Activated effector memory CD4-positive, alpha-beta T cell treated with Interleukin-2 at 50 U/mL for 16 hours (primary cell): ENCODE measurements around the gene KRT78.
A peak's percentile ranks its signal among the peaks of the same experiment; 100 is the strongest.
"Not testable (repeated sequence)": the region's sequence is repeated elsewhere in the genome, so short reads cannot be mapped to it uniquely, and the experiment has no call there.

Source experiments
- DNase-seq: peaks from one replicate; pipeline ENCODE4 v3.0.0-alpha.2; 2020

Gene KRT78, protein sequence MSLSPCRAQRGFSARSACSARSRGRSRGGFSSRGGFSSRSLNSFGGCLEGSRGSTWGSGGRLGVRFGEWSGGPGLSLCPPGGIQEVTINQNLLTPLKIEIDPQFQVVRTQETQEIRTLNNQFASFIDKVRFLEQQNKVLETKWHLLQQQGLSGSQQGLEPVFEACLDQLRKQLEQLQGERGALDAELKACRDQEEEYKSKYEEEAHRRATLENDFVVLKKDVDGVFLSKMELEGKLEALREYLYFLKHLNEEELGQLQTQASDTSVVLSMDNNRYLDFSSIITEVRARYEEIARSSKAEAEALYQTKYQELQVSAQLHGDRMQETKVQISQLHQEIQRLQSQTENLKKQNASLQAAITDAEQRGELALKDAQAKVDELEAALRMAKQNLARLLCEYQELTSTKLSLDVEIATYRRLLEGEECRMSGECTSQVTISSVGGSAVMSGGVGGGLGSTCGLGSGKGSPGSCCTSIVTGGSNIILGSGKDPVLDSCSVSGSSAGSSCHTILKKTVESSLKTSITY

GRCh38 chr12:52848661-52849255, at the start of gene KRT78:
KRT78 (minus strand) TSS chr12:52848994; CDS start chr12:52848930, 64 bp downstream.
- no peak for DNase-seq

DNA sequence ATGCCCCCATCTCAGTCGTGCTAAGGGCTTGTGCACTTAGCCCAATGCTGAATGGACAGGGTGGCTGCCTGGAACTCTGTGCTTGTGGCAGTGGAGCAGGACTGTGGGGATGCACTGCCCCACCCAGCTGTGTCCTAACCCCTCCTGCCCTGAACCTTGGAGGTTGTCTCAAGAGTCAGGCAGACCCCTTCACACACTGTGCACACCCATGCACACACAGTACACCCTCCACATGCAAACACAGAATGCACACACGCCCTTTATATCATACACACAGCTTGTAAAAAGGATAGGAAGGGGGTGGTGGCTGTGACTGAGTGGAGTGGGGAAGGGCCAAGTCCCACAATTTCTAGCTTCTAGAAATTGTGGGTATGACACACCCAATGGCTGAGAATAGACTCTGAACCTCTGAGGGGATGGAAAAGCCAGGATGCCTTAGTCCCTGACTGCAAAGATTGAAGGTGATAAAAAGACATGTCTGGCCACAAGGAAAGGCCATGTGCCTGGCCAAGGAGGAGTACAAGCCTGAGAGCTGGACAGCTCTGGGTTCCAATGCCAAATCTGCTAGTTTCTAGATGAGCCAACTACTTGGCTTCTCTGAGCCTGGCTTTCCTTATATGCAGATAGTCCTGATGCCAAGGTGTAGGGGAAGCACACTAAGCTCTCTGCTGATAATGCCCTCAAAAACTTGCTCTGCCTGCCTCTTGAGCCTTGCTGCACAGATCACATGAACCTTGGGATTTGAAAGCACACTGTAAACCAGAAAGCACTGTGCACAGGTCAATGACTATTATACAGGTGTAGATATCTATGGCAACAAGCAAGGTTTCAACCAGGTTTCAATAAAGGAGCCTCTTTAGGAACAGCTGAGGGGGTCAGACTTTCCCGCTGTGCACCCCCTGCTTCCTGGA, 47.7 kb upstream of the KRT78 start:
- DNase-seq, result no peak

GRCh38 chr12:52895726-52896189, 47.0 kb upstream of the KRT78 start:
- DNase-seq, result no peak

DNA sequence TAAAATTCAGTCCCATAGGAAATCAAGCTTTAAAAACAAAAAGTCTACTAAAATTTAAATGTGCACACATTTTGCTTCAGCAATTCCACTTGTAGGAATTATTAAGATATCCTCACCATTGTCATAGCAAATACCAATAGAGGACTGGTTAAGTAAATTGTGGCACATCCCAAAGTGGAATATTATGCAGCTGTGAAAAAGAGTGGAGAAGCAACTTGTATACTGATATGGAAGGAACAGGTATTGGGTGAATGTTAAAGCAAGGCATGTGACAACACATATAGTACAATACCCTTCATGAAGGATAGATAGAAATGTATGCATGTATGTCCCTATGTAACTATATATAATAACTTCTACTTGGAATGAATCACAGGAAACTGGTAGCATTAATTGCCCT, 44.2 kb upstream of the KRT78 start:
- no peak for DNase-seq

DNA sequence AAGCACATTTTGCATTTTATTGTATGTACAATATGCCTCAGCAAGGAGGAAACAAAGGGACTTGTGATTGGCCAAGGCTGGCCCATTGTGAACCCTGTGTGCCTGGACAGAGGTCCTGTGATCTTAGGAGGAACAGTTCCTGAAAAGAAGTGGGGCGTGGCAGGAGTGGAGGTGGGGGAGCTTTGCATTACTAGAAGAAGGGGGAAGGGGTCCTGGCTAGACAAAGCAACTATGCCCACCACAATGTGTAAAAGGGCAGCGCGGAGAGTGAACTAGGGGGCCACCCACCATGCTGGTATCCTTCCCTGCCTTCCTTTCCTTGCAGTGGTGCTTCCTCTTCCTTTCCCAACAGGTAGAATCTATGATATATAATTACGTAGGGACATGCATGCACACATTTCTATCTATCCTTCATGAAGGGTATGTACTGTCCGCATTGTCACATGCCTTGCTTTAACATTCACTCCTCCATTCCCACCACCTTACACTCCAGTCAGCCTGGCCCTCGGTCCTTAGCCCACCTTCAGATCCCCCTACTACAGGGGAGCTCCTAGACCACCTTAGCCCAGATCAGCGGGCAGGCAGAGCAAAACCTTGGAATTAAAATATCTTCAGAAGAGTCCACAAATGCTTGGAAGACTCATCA, 43.5 kb upstream of the KRT78 start:
- no peak for DNase-seq

GRCh38 chr12:52891044-52891443, 42.2 kb upstream of the KRT78 start:
- DNase-seq, result no peak

GRCh38 chr12:52890417-52890816, 41.6 kb upstream of the KRT78 start:
- no peak for DNase-seq

DNA sequence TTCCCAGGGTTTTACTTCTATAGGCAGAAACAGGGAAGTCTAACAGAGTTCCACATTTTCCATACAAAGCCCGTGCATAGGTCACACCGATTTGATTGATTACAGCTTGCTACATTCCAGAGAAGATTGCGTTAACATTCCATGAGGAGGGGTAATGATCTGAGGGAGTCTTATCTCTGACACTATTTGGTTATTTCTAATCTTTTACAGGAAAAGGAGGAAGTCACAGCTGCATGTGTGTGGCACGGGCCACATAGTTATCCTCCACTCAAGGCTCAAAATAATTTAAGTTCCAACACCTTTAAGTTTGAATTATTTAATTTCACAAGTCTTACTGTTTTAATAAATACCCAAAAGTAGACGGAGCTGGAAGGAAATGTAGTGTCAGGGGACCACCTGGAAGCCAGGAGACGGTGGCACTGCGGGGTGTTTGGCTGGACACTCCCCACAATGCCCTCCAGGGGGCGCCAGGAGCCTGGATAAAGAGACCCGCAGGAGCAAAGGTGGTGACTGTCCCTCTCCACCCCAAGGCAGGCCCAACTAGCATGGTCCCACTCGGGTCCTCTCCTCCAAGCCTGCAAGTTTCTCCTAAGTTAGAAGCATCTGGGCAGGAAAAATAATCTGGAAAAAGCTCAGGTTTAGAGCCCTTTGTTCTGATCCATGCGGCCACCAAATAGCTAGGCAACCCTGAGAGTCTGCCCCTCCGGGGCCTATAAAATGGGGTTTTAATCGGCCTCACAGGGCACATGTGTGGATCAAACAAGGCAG, 35.9 kb upstream of the KRT78 start:
- peak; percentile 62 for DNase-seq

DNA sequence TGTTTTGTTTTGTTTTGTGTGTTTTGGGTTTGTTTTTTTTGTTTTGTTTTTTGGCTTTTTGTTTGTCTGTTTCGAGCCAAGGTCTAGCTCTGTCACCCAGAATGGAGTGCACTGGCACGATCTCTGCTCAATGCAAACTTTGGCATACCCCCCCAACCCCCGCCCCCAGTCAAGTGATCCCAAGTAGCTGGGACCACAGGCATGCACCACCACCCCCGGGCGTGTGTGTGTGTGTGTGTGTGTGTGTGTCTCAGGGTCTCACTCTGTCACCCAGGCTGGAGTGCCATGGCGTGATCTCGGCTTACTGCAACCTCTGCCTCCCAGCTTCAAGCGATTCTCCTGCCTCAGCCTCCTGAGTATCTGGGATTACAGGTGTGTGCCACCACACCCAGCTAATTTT, 31.7 kb upstream of the KRT78 start:
- DNase-seq, result not testable (repeated sequence)

DNA sequence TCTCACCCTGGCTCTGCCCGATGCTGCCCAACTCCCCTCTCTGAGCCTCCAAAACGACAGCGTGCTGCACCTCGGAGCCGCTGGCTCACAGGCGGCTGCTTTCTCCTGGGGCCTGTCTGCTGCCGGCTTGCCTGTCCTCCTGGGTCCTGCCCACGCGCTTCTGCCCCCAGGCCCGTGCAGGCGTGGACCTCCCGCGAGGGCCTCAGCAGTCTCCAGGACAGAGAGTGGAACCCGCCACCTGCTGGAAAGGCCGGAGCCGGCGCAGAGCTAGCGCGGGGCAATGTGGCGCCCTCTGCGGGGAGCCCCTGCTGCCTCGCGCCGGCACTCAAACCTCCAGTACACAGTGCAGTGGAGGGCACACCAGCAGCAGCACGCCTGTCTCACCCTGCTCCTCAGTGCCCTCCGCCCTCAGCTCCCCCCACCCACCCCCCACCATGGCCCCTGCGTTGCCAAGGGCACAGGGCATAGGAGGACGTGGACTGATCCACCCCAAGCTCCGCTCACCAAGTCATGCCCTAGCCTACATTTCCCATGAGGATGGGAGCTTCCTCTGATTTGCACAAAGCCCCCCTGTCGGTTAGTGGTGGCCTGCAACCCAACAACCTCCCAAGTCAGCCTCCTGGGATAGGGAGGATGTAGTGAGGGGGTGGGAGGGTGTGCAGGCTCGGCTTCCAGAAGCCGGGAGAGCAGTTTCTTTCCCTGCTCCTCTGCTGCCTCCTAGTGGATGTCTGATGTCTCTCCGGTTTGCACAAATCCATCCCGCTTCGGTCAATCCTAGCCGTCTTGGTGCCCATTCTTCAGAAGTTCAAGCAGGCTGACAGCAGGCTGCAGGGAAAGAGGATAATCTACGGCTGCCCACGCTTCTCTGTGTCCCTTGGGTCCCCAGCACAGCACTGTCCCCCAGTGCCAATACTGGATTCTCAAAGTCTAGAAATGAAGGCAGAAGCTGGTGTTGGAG, 30.9 kb upstream of the KRT78 start:
- peak; percentile 62 for DNase-seq

- DNase-seq, result no peak
Measured at GRCh38 chr12:52878507-52879393, 30.0 kb upstream of the KRT78 start.

DNA sequence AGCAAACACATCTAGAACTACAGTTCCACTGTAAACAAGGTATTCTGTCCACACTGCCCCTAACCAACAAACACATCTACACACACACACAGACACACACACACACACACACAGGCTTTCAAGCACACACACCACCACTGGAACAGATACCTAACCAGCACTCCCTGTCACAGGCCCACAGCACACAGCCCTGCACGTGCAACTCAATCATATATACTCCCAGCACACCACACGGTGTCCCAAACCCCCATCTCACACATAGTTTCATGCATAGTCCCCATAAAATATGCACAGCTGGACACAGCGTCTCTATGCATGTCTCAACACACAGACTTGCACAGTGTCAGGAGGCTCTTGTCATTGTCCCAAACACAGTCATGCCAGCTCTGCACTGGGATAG, 28.4 kb upstream of the KRT78 start:
- no peak for DNase-seq

DNA sequence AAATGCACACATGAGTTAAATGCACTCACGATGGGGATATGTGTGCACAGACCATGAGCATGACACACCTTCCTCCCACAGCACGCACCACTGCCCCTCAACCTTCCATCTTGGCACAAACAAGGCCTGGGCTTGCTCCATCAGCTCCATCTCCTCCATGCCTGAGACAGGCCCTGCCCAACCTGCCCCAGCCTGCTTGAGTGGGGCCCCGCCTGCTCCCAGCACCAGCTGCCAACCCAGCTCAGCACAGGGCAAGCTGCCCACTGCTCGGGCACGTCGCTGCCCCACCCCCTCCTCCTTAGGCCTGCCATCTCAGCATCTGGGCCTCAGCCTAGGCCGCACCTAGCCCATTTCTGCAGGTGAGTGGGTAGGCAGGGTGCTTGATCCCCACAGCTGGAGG, 27.6 kb upstream of the KRT78 start:
- DNase-seq, result no peak

- DNase-seq, result no peak
Measured at GRCh38 chr12:52874573-52875435, 26.0 kb upstream of the KRT78 start.

DNA sequence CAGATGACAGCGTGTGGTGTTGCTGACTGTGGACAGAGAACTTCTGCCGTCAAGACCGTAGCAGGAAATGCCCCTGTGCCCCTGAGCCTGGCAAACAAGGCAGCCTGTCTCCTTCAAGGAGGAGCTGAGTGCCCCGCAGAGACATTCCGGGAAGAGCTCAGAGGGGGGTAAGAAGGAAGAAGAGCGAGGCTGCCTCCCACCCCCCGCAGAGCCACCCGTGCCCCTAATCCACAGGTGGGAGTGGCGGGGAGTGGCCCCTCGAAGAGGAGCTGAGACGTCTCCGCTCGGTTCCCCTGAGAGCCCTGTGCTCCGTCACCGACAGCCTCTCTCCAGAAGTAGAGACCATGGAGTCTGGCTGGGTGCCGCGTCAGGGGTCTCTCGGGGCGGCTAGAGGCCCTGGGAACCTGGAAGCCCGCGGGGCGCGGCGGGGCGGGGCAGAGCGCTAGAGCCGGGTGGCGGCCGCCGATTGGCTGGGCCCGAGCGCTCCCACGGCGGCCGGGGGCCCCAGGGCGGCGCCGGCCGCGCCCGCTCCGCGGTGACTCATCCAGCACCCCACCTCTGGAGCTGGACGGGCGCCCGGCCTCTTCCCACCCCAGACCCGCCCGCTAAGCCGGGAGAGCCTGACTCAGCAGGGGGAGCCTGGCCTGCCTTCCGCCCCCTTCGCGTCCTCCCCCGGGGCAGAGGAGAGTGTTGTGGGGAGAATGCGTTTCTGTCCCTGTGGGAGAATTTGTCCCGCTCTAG, 25.2 kb upstream of the KRT78 start:
- DNase-seq, result peak; percentile 57

DNA sequence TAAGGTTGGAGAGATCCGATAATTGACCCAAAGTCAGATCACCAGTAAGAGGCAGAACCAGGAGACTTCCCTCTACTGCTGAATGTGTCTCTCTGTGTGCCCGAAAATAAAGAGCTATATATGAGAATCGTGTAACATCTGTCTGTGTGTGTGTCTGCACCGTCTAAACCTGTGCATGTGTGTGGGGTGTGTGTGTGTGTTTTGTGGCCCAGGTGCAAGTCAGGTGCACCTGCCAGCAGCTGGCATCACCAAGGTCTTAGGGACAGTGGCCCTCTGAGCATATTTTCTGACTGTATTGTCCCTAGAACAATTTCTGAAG, 24.7 kb upstream of the KRT78 start:
- DNase-seq, result no peak

DNA sequence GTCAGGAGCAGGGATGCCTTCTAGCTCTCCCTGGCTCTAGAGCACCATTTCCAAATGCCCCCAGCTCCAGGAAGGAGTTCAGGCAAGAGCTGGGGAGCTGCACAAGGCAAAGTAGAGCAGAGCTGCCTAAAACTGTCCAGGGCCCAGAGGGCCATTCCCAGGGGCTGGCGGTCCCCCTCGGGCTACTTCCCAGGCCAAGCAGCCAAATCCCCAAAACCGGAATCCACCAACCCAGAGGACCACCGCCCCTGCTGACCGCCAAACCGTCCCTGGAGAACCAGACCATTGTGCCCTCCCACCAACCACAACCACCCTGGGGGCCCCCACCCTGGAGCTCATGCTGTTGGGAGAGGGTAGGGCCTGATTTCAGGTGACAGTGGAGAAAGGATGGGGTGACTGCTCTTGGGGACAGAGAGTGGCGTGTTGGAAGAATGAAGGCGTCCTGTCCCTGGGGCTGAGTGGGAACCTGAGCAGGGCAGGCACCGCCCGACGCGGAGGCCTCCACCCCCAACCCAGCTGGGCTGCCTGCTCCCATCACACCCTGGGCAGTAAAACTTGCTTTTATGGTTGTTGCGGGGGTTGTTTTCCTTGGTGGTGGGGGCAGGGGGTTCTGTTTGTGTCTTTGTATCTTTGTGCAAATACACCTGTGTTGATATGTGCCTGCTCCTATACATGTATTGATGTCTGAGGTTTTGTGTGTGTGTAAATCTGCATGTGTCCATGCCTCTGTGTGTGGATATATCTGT, 24.0 kb upstream of the KRT78 start:
- DNase-seq, result no peak
